Stimulated activated CD8-positive, alpha-beta memory T cell treated with anti-CD3 and anti-CD28 coated beads, Interleukin-15, amount 100 ng/mL, for 1 hour (primary cell): Measurements from ENCODE around the gene TBX2.
"Not testable (repeated sequence)": the region's sequence is repeated elsewhere in the genome, so short reads cannot be mapped to it uniquely, and the experiment has no call there.

ENCODE experiments used
- DNase-seq: peaks from one replicate; pipeline ENCODE4 v3.0.0-alpha.2; 2020; ENCODE audit warnings: low read depth

Gene TBX2

GRCh38 chr17:61399131-61400065 is at the start of gene TBX2:
Gene TBX2 (plus strand): TSS chr17:61399843. CDS start chr17:61400177, 334 bp downstream.
- no peak for DNase-seq

DNA sequence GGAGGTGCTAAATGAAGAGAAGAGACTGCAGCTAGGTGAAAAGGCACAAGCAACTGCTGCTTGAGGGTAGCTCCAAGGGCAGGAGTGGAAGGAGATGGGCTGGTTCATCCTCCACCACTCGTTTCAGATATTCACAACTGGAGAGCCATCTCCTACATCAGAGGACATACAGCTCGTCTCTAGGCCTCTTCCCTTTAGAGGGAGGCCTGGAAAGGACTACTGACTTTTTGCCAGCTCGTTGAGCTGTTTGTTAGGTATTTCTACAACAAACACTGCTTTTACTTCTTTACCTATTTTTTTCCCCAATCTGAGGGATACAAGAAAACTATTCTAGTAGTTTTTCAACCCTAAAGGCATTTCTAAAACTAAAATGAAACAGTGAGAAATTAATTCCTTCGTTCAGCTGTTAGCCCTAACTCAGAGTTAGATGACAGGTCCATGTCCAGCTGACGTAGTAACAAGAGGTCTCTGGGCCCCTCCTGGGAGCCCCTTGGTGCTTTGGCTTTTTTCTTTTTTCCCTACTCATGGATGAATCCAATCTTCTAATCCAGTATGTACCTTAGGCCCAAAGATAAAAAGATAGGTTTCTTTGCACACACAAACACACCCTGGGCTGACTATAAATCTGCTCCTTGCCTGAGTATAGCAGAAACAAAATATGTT is 47.8 kb upstream of the TBX2 start:
- no peak for DNase-seq

GRCh38 chr17:61352408-61352770 is 47.3 kb upstream of the TBX2 start:
- DNase-seq = no peak

- no peak for DNase-seq
These were observed 46.7 kb upstream of the TBX2 start for GRCh38 chr17:61352781-61353491.

- no peak for DNase-seq
These were observed 46.0 kb upstream of the TBX2 start for GRCh38 chr17:61353615-61354014.

- no peak for DNase-seq
These were observed 44.5 kb upstream of the TBX2 start for GRCh38 chr17:61354895-61355874.

DNA sequence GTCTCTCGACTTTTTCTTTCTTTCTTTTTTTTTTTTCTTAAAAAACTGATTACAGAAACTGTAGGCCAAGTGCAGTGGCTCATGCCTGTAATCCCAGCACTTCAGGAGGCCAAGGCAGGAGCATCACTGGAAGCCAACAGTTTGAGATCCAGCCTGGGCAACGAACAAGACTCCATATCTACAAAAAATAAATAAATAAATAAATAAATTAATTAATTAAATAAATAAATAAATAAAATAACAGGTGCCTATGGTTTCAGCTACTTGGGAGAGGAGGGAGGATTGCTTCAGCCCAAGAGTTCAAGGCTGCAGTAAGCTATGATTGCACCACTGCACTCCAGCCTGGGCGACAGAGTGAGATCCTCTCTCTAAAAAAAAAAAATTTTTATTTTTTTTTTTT is 42.6 kb upstream of the TBX2 start:
- not testable (repeated sequence) for DNase-seq

- not testable (repeated sequence) for DNase-seq
These were observed 40.1 kb upstream of the TBX2 start for GRCh38 chr17:61359513-61359912.

- DNase-seq = no peak
These were observed 39.2 kb upstream of the TBX2 start for GRCh38 chr17:61360318-61360943.

- no peak for DNase-seq
These were observed 38.6 kb upstream of the TBX2 start for GRCh38 chr17:61361084-61361483.

DNA sequence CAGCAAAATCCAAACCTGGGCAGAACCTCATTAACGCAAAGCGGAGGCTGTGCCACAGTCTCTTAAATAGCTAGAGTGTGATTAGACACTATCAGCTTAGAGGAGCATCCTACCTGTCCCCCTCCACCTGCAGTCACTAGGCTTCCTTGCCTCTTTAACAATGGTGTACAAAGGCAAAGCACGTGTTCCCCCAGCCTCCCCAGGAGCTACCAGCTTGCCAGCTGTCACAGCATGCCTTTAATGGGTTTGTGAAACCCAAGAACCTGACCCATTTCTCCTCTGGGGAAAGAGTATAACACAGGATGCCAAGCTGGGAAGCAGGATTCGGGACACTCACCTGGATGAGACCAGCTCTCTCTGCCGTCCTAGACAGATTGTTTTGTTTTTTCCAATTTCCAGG is 37.2 kb upstream of the TBX2 start:
- no peak for DNase-seq

DNA sequence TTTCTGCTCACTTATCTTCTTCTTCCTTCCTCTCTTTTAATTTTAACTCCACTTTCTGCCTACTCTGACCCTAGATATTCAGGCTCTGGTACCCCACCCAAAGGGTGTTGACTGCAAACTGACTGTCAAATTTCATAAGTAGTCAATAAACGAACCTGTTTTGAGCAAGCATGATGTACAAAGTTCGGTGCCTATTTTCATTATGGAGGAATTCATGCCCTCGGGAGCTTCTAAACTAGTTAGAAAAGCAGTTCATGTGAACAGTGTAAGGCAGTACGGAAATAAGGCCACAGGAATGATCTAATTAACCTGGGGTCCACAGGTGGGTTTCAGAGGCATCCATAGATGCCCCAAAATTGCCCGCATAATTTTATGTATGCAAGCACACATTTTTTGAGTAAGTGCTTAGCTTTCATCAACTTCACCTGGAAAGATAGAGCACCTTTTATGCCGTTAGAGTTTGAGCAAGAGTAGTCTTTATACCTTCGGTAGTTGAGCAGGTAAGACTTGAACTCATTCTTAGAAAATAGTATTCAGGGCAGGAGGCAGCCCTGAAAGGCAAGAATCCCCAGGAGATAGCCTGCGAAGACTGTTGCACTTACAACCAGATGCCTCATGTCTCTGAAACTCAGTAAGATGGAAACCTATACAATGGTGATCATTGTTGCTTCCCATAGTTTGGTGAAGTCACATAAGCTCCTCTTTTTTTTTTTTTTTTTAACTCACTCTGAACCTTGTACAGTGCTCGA is 36.6 kb upstream of the TBX2 start:
- DNase-seq = no peak

- no peak for DNase-seq
These were observed 35.8 kb upstream of the TBX2 start for GRCh38 chr17:61363601-61364462.

DNA sequence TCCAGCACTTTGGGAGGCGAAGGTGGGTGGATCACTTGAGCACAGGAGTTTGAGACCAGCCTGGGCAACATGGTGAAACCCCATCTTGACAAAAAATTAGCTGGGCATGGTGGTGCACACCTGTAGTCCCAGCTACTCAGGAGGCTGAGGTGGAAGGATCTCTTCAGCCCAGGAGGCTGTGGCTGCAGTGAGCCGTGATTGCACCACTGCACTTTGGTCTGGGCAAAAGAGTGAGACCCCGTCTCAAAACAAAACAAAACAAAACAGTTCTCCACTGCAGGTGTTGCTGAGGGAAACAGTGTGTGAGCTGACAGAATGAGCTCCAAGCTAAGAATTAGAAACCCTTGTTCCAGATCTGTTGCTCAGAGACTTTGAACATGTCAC is 35.2 kb upstream of the TBX2 start:
- no peak for DNase-seq

DNA sequence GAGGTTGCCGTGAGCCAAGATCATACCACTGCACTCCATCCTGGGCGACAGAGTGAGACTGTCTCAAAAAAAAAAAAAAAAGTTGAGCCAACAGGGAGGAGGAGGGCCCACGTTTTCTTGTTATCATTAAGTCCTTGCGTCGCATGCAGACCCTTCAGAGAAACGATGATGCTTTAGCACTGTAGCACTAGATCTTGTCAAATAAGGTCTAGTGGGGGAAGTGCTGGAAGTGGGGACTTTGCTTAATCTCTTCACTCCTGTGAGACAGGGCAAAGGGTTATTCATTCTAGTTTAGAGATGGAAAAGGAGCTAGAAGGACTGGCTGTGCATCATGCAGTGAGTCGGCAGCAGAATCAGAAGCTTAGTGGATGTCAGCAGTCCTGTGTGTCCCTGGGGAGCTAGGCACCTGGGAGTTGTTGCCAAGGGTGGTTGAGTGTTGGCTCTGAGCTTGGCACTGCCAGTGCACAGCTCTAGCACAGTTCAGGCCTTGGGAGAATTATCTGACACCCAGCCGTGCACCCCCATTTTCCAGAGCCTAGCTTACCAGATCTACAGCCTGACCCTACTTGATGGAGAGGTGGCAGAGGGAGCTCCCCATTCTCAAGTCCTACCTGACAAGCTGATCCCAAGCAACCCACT is 33.4 kb upstream of the TBX2 start:
- DNase-seq = no peak

- DNase-seq = no peak
These were observed 32.8 kb upstream of the TBX2 start for GRCh38 chr17:61366715-61367413.

DNA sequence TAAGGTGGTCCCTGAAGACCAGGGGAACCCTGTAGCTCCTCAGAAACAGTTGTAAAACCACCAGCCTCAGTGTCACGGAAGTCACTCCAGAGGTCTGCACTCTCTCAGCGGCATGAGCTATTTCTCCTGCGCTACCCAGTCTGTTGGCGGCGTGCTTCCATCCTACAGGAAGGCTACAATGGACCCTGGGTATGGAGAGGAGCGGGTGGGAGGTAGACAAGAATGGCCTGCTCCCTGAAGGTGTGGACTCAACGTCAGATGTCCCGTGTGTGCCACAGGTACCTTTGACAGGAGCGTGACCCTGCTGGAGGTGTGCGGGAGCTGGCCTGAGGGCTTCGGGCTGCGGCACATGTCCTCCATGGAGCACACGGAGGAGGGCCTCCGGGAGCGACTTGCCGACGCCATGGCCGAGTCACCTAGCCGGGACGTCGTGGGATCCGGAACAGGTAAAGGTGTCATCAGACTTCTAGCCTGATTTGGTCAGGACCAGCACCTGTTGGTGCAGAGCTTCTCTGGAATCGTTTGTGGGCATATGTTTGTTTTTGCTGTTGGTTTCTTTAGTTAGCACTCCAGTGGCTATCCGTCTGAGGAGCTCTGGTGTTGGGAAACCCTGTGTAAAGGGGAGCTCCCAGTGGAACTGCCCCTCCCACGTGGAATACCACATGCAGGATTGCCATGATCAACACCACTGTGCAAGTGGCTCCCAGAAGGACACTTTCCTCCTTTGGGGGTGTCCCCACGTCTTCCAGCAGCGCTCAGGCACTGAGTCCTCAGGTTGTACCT is 31.4 kb upstream of the TBX2 start:
- no peak for DNase-seq
